GM12874 (cell line): ENCODE data around the gene OPRL1.

Source experiments
- CTCF ChIP-seq: IDR thresholded peaks from 2 replicates; pipeline ENCODE4 v1.5.1; 2011; ENCODE audit warnings: low read depth, mild to moderate bottlenecking, control low read depth, low read length, moderate library complexity; ENCODE audit not compliant: insufficient read depth

The OPRL1 gene

GRCh38 chr20:64103871-64104666, 24.2 kb downstream of the OPRL1 start:
- no peak for TF ChIP-seq CTCF

GRCh38 chr20:64104667-64105451, 25.0 kb downstream of the OPRL1 start:
- TF ChIP-seq CTCF = no peak

- no peak for TF ChIP-seq CTCF
Observed at GRCh38 chr20:64105846-64106434, 26.1 kb downstream of the OPRL1 start.

- no peak for TF ChIP-seq CTCF
Observed at GRCh38 chr20:64106435-64106961, 26.6 kb downstream of the OPRL1 start.

- no peak for TF ChIP-seq CTCF
Observed at GRCh38 chr20:64106981-64107735, 27.3 kb downstream of the OPRL1 start, which contains the start of gene NPBWR2. Gene NPBWR2, minus strand, starts transcription at chr20:64107565. Its CDS starts 734 bp downstream, at chr20:64106831.

- TF ChIP-seq CTCF = no peak
Observed at GRCh38 chr20:64107736-64108457, 28.0 kb downstream of the OPRL1 start.
